Left hindlimb (tissue), 1 donor: ENCODE results near the gene CYB5D1.
A peak's percentile ranks its signal among the peaks of the same experiment; 100 is the strongest.

ENCODE experiments used
- DNase-seq: peaks from one replicate; pipeline ENCODE4 v3.0.0-alpha.2; 2018

The CYB5D1 gene

DNA sequence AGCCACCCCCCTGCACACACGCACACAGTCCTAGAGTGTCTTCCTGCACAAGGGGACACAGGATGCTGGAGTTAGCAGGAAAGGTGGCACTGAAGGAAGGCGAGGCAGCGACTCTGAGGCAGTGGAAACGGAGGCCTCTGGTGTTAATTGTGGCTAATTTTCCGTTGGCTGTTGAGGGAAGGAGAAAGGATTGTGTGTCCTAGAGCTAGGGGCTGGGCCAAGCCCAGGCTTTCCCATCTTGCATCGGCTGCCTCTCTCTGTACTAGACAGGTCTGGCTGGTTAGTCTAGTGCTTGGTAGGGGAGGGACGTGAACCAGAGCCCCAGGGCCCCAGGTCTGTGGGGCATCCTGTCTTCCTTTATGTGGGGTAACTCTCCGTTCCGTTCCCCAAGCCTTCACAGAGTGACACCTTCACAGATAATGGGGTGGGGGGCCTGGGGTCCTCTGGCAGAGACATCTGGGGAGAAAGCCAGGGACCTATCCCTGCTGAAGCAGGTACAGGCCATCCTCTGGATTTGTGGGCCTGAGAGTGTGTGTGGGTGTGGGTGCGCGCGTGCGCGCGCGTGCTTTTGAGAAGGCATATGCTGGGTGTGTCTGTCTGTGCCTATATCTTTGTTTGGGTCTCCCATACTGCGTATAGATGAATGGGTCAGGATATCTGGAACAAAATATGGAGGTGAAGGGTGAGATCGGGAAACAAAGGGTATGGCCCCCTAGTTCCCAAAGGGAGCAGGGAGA, 30.5 kb downstream of the CYB5D1 start, which contains the start of gene CHD3:
TSS of gene CHD3 (plus strand) at position 606 of the 737 bp plus-strand sequence. CDS start 212 bp downstream, outside the sequence.
- peak; percentile 59 for DNase-seq

DNA sequence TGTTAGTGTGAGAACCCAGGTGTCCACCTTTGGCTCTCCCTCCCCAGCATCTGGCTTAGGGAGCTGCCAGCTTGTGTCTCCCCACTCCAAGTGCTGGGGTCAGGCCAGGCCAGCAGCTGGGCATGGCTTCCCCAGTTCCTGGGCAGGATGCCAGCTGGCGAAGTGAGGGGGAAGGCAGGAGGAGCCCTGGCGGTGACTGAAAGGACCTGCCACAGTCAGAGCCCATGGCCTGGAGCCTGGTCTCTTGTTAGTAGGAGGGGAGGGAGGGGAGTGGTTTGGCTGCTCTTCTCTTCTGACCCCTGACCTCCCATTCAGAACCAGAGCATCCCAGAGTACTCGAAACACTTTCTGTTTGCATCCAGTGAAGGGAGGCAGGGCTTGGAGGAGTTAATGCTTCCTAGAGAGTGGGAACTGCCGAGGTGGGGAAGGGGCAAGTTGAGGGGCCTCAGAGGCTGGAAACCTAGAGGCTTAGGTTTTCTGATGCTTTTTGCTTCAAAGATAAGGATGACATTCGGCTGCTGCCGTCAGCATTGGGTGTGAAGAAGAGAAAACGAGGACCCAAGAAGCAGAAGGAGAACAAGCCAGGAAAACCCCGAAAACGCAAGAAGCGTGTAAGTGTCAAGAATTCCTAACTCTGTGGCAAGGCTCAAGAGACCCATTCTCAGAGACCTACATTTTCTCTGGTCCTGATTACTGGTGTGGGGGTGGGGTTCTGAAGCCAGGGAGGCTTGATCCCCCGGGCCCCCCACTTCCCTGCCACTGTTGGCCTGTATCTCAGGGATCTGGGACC, 31.6 kb downstream of the CYB5D1 start:
- peak; percentile 95 for DNase-seq

DNA sequence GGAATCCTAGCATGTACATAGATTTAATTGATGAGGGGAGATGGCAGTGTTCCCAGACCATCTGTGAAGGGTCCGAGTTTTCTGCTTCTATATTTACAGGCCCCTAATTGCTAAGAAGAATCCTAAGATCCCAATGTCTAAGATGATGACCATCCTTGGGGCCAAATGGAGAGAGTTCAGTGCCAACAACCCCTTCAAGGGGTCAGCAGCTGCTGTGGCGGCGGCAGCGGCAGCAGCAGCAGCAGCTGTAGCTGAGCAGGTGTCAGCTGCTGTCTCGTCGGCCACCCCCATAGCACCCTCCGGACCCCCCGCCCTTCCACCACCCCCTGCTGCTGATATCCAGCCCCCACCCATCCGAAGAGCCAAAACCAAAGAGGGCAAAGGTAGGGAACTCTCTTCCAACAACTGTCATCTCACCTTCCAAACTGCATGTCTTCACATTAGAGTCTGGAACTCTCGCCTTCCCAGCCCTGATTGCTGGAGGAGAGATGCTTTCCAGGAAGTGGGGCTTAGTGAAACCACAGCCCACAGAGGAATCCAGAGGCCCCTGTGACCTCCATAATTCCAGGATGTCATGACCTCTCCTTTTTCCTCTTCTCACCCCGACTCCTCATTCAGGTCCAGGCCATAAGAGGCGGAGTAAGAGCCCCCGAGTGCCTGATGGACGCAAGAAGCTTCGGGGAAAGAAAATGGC, 35.5 kb downstream of the CYB5D1 start:
- DNase-seq = no peak

- no peak for DNase-seq
Observed at GRCh38 chr17:7894226-7894625, 36.4 kb downstream of the CYB5D1 start.

DNA sequence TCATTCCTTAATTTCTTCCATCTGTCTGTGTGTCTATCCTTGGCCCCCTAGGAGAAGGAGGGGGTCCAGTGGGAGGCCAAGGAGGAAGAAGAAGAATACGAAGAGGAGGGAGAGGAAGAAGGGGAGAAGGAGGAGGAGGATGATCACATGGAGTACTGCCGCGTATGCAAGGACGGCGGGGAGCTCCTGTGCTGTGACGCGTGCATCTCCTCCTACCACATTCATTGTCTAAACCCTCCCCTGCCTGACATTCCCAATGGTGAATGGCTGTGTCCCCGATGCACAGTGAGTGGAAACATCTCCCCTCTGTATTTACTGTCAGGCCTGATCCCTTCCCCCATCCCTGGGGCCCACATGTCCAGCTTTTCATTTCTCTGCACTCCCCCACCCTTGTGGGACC, 37.1 kb downstream of the CYB5D1 start:
- no peak for DNase-seq

DNA sequence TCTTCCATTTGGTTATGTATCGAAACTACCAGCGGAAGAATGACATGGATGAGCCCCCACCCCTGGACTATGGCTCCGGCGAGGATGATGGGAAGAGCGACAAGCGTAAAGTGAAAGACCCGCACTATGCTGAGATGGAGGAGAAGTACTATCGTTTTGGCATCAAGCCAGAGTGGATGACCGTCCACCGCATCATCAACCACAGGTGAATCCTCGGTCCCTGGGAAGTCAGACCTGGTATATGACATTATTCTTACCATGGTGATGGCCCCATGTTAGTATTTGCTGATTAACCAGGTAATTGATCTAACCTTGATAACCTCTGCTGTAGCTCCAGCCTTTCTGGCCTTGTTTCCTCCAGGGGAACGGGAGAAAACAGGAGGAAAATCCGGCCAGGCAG, 39.3 kb downstream of the CYB5D1 start:
- DNase-seq = no peak

DNA sequence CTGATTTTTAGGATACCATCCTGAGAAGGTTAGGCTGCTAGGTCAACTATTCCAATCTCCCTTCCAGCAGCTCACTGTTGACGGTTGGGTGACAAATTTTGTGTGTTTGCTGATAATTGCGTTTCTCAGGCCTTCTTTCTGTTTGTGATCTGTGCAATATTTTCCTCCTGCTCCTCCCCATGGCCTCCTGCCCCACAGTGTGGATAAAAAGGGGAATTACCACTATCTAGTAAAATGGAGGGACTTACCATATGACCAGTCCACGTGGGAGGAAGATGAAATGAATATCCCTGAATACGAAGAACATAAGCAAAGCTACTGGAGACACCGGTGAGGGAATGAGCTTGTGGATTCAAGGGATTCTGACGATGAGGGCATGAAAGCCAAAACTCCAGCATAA, 40.0 kb downstream of the CYB5D1 start:
- DNase-seq = no peak

DNA sequence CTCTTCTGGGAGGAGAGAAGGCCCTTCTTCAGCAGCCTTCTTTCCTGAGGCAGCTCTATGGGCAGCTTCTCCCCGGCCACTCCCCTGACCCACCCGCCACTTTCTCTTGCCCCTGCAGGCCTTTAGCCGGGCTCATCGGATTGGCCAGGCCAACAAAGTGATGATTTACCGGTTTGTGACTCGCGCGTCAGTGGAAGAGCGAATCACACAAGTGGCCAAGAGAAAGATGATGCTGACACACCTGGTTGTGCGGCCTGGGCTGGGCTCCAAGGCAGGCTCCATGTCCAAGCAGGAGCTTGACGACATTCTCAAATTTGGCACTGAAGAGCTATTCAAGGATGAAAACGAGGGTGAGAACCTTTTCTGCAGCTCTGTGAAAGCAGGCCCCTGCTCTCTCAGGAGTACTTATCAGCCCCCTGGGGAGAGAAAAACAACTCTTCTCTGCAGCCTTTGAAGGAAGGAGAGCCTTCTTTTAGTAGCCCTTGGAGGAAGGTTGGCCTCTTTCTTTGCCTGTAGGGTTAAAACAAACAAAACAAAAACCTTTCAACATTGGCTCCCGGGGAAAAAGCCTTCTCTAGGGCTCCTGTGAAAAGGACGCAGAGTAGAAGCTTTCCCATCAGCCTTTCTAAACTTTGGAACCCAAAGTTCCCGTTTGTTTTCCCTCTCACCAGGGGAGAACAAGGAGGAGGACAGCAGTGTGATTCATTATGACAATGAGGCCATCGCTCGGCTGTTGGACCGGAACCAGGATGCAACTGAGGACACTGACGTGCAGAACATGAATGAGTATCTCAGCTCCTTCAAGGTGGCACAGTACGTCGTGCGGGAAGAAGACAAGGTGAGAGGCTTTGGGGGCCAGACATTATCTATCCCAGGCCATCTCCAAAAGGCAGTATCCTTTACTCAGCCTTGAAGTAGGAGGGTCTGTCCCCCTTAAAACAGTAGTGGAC, 45.6 kb downstream of the CYB5D1 start:
- DNase-seq = no peak

DNA sequence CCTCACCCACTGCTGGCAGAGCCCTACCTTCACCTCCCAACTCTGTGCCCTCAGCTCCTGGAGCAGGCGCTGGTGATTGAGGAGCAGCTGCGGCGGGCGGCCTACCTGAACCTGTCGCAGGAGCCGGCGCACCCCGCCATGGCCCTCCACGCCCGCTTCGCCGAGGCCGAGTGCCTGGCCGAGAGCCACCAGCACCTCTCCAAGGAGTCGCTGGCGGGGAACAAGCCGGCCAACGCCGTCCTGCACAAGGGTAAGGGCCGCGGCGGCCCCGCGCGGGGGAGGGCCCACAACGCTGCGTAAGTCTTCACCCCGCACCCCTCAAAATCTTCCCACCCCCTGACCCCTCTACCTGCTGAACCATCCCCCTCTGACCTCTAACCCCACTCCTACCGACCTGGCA, 51.3 kb downstream of the CYB5D1 start:
- no peak for DNase-seq

- DNase-seq = no peak
Observed at GRCh38 chr17:7910281-7910680, 52.5 kb downstream of the CYB5D1 start.

- no peak for DNase-seq
Observed at GRCh38 chr17:7910711-7911110, 52.9 kb downstream of the CYB5D1 start.

GRCh38 chr17:7911116-7911515, 53.3 kb downstream of the CYB5D1 start:
- no peak for DNase-seq
